NCI-H2227 (cell line): ENCODE measurements around the gene GPC6.

Experiments
- DNase-seq: peaks from one replicate; lab custom pipeline; 2025; ENCODE audit not compliant: unreplicated experiment; lab: John Stamatoyannopoulos, UW

GPC6 gene

DNA sequence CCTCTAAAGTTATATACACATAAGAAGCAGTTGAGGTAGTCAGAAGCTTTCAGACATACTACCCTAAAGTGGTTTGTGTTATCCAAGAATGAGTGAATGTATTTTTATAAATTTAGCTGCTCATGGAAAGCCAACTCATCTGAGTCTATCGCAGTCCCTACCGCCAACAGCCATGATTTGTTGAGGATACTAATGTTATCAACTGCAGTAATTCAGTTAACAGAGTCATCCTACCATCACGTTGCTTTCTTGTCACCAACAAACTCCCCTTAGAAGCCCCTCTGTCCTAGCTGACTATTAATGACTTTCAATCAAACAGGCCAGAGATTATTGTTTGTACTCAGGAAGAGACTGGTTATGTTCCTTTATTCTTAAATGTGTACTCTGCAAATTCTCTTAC, 1083.0 kb downstream of the GPC6 start:
- DNase-seq, result no peak

DNA sequence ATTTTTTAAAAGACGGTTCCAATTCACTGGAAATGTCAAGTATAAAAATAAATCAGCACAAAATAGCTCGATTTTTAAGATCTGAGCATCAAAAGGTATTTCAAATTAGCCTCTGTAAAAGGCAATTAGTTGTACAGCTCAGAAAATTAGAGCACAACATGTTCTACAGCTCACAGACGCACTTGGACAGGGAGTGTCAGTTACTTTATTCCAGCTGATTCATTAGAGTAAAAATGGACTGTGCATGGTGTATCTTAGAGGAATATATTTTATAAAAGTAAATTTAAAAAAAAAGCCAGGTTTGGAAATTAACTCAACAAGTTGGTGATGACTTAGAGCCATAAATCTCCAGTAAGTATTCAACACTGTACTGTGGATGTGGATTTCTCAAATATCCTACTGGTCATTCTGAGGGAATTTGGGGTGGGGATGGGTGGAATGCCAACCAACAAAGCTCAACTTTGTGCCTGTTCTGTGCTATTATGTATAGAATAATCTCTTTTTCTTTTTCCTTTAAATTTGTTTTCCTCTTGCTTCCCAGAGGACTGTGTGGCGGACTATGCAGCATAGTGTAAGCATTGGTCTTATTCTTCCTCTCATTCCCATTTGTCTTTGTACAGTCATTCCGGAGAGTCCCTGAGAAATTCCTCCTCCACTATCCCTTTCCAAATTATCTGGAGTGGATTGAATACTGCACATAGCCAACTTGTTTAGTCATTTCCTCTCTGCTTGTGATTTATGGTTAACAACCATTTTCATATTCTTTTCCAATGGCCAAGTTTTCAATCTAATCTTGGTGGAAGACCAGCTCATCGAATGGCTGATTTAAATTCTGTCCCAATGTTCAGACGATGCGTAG, 1083.6 kb downstream of the GPC6 start:
- no peak for DNase-seq

DNA sequence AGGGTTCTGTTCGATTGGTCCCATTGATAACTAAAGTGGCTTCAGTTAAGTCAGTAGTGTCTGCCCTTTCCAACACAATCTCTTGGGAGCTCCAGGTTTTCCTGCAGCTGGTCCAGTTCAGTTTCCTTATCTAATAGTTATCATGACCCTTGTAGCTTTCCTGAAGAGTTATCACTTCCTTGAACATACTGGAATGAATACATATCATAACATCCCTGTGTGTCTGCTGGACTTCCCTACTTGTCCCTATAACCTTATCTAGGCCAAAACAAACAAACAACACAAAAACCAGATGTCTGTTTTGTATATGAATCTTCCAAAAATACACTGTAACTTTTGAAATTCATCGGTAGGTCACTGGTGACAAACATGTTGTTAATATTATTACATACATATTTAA, 1085.3 kb downstream of the GPC6 start:
- DNase-seq, result no peak

DNA sequence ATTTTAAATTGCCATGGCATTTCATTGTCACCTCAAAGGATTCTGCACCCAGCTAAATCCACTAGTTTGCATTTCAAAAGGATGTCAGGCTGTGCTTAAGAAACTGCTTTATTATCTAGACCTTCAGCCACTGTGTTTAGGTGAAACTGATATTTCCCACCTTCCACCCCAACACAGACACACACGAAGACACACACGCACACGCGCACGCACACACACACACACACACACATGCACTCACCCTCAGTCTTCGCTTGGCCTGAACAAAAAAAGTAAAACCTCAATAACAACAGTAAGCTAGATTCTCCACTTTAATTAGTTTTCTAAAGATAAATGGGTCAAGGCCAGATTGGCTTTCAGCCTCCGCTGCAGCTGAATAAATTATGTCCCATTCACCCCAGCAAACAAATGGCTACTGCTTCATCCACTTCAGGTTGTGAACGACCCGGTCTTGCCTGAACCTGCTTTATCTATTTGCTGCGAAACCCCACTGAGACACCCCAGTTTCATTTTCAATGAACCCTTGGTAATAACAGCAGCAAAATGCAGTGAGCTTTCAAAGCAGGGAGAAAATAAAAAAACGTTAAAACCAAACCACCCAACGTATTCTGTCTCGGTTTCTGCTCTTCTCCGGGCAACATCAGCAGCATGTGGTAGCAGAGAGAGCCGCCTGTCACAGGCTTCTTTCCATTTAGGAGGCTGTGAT, 1086.1 kb downstream of the GPC6 start:
- peak; percentile 45 for DNase-seq

DNA sequence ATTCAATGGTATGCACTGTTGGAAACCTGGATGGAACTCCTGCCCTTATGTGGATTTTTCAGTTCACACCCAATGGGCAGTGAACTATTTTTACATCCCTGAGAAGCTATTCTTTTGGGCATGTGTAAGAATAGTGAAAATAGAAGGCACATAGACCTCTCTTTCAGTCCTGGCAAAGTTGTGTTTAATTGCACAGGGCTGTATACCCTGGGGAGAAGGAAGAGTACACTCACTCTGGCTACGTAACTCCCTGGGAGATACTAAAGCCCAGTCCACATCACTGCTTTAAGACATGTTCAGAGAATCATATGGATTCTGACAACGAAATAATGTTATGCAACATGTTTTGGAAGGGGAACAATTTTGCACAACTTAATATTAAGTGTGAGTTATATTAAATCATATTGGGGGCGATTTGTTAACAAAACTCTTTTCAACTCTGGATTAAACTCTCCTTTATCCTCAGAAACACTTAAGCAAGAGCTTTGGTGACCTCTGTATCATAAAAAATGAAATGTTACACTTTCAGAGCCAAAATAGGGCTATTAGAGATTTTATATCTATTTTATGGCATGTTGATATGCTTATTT, 1086.8 kb downstream of the GPC6 start:
- no peak for DNase-seq

DNA sequence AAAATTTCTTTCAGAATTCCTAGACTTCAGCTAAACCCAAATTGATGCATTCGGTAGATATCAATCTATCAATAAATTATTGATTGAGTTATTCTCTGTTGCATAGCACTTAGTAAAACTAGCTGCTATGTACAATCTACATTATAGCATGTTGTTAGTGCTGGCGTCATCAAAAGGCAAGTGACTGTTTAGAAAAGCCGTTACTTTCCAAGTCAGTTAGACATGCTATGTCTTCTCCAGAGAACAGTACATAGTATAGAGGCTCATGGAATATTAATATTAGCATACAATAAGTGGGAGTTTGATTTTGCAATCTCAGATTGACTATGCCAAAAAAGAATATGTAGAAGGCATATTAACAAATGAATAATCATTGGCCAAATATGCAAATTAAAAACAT, 1087.3 kb downstream of the GPC6 start:
- no peak for DNase-seq

DNA sequence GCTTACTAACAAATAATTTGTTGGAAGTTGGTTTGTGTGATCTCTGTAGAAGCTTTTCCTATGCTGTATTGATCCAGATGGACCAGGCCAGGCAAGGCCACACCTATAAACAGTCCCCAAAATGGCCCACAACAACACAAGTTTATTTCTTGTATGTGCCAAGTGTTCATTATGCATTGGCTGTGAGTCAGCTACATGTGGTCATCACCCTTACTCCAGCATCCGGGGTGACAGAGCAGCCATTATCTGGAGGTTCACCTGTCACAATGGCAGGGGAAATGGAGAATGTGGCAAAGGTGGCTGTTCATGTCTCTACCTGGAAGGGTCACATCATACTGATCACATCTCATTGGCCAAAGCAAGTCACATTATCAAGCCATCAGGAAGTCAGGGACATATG, 1088.6 kb downstream of the GPC6 start:
- DNase-seq, result no peak

DNA sequence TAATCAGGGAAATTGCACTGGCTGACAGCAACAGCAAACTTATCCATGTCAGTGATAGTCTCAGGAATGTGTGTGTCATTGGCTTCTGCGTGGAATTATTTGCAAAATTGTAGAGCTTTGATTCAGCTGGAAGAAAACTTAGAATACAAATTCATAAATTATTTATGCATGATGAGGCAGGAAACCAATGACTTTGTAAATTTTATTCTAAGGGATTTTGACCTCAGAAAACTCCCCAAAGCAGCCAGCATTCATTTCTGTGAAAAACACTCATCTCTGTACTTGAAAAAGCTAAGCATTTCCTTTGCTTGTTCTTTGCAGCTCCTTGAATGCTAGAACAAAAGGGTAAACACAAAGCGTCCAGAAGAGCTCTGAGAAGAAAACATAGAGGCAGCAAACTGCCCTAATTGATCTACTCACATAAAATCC, 1090.5 kb downstream of the GPC6 start:
- no peak for DNase-seq

DNA sequence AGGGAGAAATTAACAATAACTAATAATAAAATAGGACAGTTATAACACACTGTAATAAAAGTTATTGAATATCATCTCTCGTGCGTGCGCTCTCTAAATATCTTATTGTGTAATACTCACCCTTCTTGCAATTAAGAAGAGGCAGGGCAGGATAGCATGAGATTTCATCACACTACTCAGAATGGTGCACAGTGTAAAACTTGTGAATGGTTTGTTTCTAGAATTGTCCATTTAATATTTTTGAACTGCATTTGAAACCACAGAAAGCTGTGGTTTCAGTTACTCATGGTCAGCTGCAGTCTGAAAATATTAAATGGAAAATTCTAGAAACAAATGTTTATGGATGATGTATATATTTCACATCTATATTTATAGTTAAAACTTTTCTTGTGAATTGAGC, 1091.8 kb downstream of the GPC6 start:
- DNase-seq, result no peak

DNA sequence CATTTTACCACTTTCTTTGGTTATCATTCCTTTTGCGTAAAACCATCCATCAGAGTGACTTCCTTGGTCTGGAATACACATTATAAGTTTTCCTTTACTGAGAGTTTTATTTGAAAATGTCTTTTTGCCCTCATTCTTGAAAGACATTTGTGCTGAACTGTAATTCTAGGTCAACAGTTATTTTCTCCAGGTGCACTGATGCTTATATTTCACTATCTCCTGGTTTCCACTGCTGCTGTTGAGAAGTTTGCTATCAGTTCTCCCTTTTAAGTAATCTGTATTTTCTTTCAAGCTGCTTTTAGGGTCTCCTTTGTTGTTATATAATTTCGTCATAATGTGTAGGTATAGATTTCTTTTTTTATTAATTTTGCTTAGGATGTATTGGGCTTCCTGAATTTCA, 1092.9 kb downstream of the GPC6 start:
- DNase-seq, result no peak

DNA sequence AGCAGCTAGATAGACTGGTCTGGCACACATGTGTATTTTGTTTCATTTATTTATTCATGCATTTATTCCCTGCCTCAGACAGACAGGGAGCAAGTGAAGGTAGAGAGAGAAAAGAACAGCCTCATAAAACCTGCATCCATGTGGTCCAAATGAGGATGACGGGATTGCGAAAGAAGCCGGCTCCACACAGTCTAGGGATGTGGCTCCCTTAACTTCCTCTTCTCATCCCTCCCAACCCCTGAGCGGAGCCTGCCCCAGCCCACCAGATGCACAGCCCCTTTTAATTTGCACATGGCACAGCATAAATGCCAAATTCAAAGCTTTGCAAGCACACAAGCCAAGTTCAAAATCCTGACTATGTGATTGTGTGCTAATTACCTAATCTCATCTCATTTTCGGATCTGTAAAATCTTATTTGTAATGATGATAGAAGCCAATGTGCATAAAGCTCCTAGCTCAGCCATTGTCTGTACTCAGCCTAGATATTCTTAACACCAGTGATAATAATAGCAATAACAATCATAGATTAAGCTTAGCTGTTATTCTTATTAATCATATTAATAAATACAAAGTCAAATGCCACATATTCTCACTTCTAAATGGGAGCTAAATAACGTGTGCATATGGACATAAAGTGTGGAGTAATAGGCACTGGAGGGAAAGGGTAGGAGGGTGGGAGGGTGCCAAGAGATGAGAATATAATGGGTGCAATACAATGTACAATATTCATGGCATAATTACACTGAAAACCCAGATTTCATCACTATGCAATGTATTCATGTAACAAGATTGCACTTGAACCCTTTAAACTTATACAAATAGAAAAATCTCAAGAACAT, 1096.5 kb downstream of the GPC6 start:
- DNase-seq, result no peak

DNA sequence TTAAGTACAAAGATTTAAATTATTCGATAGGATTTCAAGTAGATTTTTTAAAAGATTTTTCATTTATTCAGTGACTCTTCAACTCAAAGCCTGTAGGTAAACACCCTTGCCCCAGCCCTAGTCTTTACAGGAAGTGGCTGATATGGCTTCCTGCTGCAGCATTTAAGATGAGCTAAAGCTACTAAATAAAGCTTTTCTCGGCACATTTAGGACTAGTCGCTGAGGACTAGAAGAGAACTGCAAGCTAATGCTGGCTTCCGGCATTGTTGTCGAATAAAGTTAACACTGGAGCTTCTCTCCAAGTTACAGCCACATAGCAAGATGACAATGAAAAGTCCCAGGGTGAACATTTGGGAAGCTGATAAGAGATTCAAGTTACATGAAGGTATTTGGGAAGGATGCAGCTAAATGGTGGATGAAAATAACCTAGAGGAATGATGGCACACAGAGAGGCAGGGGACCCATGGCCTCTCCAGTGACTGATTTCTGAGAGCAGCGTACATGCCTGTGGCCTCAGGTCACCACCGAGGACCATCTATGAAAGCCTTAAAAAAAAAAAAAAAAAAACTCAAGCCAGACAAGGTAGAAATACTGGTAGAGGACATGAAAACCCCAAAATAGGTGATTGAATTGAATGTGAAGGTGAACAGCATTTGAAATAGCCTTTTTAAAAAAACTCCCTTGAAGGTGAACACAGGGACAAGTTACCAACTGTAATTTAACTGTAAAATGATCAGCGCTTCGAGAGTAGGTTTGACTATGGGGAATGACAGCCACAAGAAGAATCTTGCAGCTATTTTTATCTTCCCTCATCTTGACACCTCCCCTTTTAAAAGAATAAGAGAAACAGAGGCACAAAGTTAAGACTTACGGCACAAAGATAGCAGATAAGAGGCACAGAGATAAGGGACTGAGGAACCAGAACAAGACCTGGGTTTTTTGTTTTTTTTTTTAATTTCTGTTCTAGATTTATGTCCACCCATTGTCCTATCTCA, 1097.5 kb downstream of the GPC6 start:
- DNase-seq, result no peak

DNA sequence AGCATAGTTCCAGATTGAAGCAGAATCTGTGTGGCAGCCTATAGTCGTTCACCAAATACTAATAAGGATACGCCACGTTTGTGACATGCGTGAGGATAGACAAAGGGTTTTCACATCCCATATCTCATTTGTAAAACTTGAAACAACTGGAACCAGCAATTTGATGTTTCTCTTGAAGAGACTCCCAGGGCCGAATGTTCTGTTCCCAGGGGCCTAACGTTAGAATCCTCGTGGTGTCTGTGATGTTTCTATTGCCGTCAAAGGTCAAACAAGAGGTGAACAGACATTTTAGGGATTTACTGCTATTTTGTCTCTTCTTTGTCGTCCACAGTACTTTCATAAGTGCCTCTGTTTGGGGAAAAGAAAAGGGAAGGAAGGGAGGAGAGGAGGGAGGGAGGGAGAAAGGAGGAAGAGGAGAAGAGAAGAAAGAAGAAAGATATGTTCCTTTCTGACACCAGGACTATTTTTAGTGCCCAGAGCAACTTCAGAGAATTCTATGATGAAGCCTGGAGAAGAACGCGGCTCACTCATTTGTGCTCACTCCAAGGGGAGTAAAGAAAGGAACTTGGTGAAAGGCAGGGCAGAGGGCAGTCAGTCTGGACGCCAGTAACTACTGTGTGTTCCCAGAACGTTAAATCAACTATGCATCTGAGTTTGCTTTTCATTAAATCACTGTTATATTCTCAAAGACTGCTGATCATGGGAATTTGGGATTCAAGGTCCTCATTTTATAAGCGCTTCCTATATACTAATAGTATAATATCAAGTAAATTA, 1098.3 kb downstream of the GPC6 start:
- DNase-seq, result no peak

DNA sequence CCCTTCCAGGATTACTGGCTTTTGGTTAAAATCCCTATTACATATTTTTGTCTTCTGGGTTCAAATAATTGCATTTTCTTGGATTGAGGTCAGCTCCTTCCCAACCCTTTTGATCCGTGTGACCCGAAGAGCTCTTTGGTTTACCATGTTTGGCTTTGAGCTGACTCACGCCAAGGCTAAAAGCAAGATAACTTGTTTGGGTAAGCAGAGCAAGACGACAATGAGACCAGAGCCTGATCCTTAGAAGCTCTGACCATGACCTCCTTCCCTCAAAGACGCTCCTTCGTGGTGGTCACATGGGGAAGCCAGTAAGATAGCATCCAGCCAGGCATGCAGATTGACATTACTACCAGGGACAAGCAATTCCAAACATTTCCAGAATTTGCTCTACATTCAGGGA, 1099.0 kb downstream of the GPC6 start:
- no peak for DNase-seq

DNA sequence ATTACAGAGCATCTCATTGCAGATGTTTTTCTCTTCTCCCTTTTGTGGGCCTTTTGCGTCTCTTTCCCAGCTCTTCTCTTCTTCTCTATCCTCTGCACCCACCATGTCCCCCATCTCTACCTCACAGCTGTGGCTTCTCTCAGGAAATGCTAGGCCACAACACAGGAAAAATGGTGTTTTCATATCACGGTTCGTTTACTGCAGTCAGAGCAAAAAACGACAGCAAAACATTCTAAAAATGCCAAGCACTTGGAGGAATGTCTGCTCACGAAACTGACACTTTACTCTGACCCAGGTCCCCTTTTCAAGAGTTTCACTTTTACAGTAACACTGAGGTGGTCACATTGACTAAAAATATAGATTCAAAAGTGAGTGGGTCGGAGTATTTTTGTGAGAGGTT, 1100.7 kb downstream of the GPC6 start:
- no peak for DNase-seq

DNA sequence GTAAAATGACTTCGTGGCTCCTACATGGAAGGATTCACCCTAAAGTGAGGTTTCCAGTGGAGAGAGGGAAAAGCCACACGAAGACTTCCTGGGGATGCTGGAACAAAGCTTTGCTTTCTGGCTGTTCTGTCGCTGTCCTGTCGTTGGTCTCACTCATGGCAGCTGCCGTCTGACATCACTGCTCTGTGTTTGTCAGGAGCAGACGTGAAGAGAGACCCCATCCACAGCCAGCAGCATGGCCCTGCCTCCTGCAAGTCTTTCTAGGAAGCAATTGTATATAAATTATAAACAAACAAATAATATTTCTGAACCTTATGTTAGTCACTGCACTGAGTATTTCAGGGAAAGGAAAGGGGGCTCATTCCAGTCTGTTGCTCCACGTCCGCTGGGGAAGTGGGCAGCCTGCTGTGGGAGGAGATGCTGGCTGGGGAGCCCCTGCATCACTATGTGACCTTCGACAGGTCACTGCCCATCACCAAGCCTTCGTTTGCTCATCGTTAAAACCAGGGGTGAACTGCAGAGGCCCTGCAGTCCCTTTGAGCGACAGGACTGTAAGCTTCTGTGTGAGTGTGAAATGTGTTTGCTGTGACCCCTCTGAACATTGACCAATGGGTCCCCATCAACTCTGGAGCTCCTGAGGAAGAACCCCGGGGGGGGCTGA, 1101.9 kb downstream of the GPC6 start:
- DNase-seq, result no peak

DNA sequence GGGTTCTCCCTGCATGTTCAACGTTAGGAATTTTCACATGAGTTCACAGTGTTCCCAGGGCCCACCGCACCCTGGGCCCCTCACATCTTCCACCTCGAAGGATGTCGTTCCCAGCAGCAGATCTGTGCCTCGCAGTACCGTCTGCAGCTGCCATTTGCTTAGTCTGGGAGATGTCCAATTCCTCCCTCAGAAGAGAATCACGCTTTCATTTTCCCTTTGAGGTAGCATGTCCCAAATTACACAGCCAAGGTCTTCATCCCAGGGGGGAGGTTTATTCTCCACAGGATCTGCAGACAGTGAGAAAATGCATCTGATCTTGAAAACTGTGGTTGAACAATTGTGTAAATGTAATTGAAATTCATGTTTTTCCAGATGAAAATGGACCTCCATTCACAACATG, 1102.7 kb downstream of the GPC6 start:
- no peak for DNase-seq

DNA sequence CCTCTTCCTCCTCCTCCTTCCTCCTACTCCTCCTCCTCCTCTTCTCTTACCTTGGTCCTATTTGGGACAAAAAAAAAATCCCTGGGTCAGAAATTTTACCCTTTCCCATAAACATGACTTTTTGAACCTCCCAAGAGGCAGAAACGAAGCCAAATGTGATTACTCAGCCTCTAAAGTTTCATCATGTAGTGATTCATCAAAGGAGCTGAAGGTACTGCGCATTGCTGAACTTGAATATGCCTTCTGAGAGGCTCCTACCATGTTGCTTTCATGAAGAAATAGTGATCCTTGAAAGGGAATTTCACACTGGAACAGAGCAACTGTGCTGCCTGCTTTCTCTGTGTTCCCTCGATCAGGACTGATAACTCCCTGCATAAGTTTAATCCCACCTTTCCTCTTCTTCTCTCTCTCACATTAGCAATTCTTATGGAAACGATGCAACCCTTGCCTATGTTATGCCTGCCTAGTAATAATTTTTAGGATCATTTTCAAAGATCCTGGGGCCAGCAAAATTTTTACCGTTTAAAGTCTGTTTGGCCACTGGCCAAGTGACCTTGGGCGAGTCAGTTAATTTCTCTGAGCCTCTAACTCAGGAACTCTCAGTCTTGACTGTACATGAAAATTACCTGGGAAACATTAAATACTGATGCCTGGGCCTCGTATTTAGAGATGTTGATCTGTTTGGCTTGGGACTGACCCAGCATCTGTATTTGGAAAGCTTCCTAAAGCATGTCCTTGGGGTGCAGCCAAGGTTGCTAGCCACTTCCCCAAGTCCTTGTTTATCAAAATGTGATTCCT, 1103.3 kb downstream of the GPC6 start:
- no peak for DNase-seq
